Measurements from ENCODE around the gene MRPL36. TPM values are rescaled to one million over a fixed set of nuclear protein-coding genes. Genes with fewer than 3 reads are reported as not detected.

MRPL36 gene
- total and polyA plus RNA-seq, 2 experiments from 2014 or later: 47.5 to 149 TPM

- TF ChIP-seq CREB1 (CRISPR knock-in tag; IDR thresholded peaks at IDR 0.05; ENCODE audit: low read depth): no peak
- TF ChIP-seq REST (IDR thresholded peaks at IDR 0.05; ENCODE audit: unreplicated experiment): no peak
- no peak for TF ChIP-seq POLR2AphosphoS5 (IDR thresholded peaks at IDR 0.05; ENCODE audit: low read depth)
- TF ChIP-seq ZNF114 (CRISPR knock-in tag; IDR thresholded peaks at IDR 0.05): no peak
- no peak for TF ChIP-seq ZNF331 (CRISPR knock-in tag; IDR thresholded peaks at IDR 0.05; ENCODE audit: low read depth)
- no peak for TF ChIP-seq JUNB (IDR thresholded peaks at IDR 0.05; ENCODE audit: unreplicated experiment)
- no peak for TF ChIP-seq NANOG (IDR thresholded peaks at IDR 0.05; ENCODE audit: borderline replicate concordance)
- no peak for TF ChIP-seq CTCF (conservative IDR thresholded peaks at IDR 0.05; ENCODE audit: low read depth in 2 of 2)
- no peak for TF ChIP-seq ETS1 (IDR thresholded peaks at IDR 0.05)
- no peak for TF ChIP-seq ZNF462 (CRISPR knock-in tag; IDR thresholded peaks at IDR 0.05)
- TF ChIP-seq STAT1 (IDR thresholded peaks at IDR 0.05; ENCODE audit: unreplicated experiment): no peak
- no peak for TF ChIP-seq EZH2 (IDR thresholded peaks at IDR 0.05; ENCODE audit: low read depth, unreplicated experiment)
- TF ChIP-seq EZH2phosphoT487 (IDR thresholded peaks at IDR 0.05; ENCODE audit: unreplicated experiment): no peak
- H3K4me1 Mint-ChIP-seq: peaks cover 4% of the 10 kb centered on the region; the same call in 2 of the 3 replicates
- no peak overlapping the region; the same call in 1 of the 2 replicates for H3K27ac Mint-ChIP-seq
Observed at GRCh38 chr5:1771149-1772065, 28.2 kb downstream of the MRPL36 start.

More at GRCh38 chr5:1771149-1772065, 28.2 kb downstream of the MRPL36 start:
- no peaks in the 10 kb centered on the region for H3K9me2 ChIP-seq (ENCODE audit: insufficient read depth)
- Mint-ChIP-seq H3K9me3 (no peaks in the 10 kb centered on the region; the same call in 2 of the 3 replicates), H3K4me3 (no peak overlapping the region), H3K27me3 (ENCODE audit: insufficient read depth, low read depth, poor library complexity) (peaks cover 5% of the 10 kb centered on the region), H3K36me3 (ENCODE audit: low read depth) (no peaks in the 10 kb centered on the region)
- H4K20me1 ChIP-seq (replicated peaks; ENCODE audit: insufficient read depth): no peaks in the 10 kb centered on the region
- no peak overlapping the region for H3K4me2 ChIP-seq
- DNase-seq (ENCODE audit: low spot score): no peak
- ATAC-seq: peak; percentile 36; the same call in 2 of the 3 replicates
- H3K4me1 ChIP-seq (ENCODE audit: insufficient read depth): no peaks in the 10 kb centered on the region
- no peak overlapping the region for H3K4me3 ChIP-seq
- no peak overlapping the region for H2AFZ ChIP-seq
- no peaks in the 10 kb centered on the region for H3K27me3 ChIP-seq (ENCODE audit: insufficient read depth)
- no peaks in the 10 kb centered on the region for H3F3A ChIP-seq (replicated peaks; ENCODE audit: low read depth)
- H3K27ac ChIP-seq (ENCODE audit: low read depth): no peak overlapping the region
- H3K79me2 ChIP-seq (replicated peaks; ENCODE audit: insufficient read depth): no peaks in the 10 kb centered on the region
- no peaks in the 10 kb centered on the region for H3K36me3 ChIP-seq (ENCODE audit: insufficient read depth)

All from GM23338 (cell line).